RCC 7860 (cell line): ENCODE results near the gene GOLGA6L2.

Source experiments
- DNase-seq: peaks from one replicate; pipeline ENCODE4 v3.0.0-alpha.2; 2015; ENCODE audit warnings: low spot score
- FAIRE-seq: peaks from 2 replicates; lab custom pipeline; 2012; peaks lifted over from hg19 to GRCh38; lab: Jason Lieb, UNC

The GOLGA6L2 gene

GRCh38 chr15:23395832-23396231 is 51.2 kb downstream of the GOLGA6L2 start:
- DNase-seq (no peak), FAIRE-seq (no peak)

GRCh38 chr15:23395030-23395692 is 51.9 kb downstream of the GOLGA6L2 start:
- FAIRE-seq: no peak
- no peak for DNase-seq
